Neural cell (in vitro differentiated cells): ENCODE data around the gene MORF4L2. TPM values are rescaled to one million over a fixed set of nuclear protein-coding genes. Genes with fewer than 3 reads are reported as not detected.
A peak's percentile ranks its signal among the peaks of the same experiment; 100 is the strongest.

Experiments used
- H2AFZ ChIP-seq: fragments of 200-600, 300-800 bp; sonication (generic), shearing (Covaris generic); 2 replicates; pipeline ENCODE4 v1.6.0; 2014; ENCODE audit warnings: low read depth, mild to moderate bottlenecking, antibody characterized with exemption, low read length, moderate library complexity
- H3F3A ChIP-seq: fragments of 200-600 bp; shearing (Covaris generic); 2 replicates; pipeline ENCODE4 v1.6.1; 2016; ENCODE audit warnings: mild to moderate bottlenecking, moderate library complexity, mixed read lengths, antibody characterized with exemption, low read length; ENCODE audit not compliant: insufficient read depth, poor library complexity, severe bottlenecking
- H3K27ac ChIP-seq: fragments of 200-600, 300-800 bp; sonication (generic), shearing (Covaris generic); 2 replicates; pipeline ENCODE4 v1.5.1; 2014; ENCODE audit warnings: mild to moderate bottlenecking, low read length, moderate library complexity
- H3K27me3 ChIP-seq: fragments of 300-800, 200-600 bp; sonication (generic), shearing (Covaris generic); 2 replicates; pipeline ENCODE4 v1.6.0; 2014; ENCODE audit warnings: mild to moderate bottlenecking, low read depth, low read length, moderate library complexity; ENCODE audit not compliant: insufficient read depth
- H3K36me3 ChIP-seq: fragments of 300-800, 200-600 bp; sonication (generic), shearing (Covaris generic); 2 replicates; pipeline ENCODE4 v1.5.1; 2014; ENCODE audit warnings: mild to moderate bottlenecking, antibody characterized with exemption, low read length, moderate library complexity; ENCODE audit not compliant: insufficient read depth
- H3K4me2 ChIP-seq: fragments of 300-800, 200-600 bp; sonication (generic), shearing (Covaris generic); 2 replicates; pipeline ENCODE4 v1.6.0; 2014; ENCODE audit warnings: mild to moderate bottlenecking, low read length
- H3K4me3 ChIP-seq: fragments of 300-800, 200-600 bp; sonication (generic), shearing (Covaris generic); 2 replicates; pipeline ENCODE4 v1.5.1; 2014; ENCODE audit warnings: mild to moderate bottlenecking, low read length, moderate library complexity
- H3K79me2 ChIP-seq: fragments of 200-600 bp; shearing (Covaris generic); replicated peaks from 2 replicates; pipeline ENCODE4 v1.6.0; 2014; ENCODE audit warnings: mild to moderate bottlenecking, low read length, moderate library complexity; ENCODE audit not compliant: insufficient read depth
- H3K9ac ChIP-seq: fragments of 300-800, 200-600 bp; sonication (generic), shearing (Covaris generic); 2 replicates; pipeline ENCODE4 v1.6.1; 2016; ENCODE audit warnings: mild to moderate bottlenecking, low read length, mixed read lengths
- H3K9me2 ChIP-seq: fragments of 200-600 bp; shearing (Covaris generic); 2 replicates; pipeline ENCODE4 v1.6.1; 2016; ENCODE audit warnings: mild to moderate bottlenecking, low read length, mixed read lengths; ENCODE audit not compliant: insufficient read depth
- H3K9me3 ChIP-seq: fragments of 200-600, 300-800 bp; sonication (generic), shearing (Covaris generic); 2 replicates; pipeline ENCODE4 v1.6.1; 2016; ENCODE audit warnings: mild to moderate bottlenecking, mixed run types, low read length, moderate library complexity, mixed read lengths
- H4K20me1 ChIP-seq: fragments of 200-600 bp; shearing (Covaris generic); 2 replicates; pipeline ENCODE4 v1.6.1; 2016; ENCODE audit warnings: mild to moderate bottlenecking, mixed run types; ENCODE audit not compliant: insufficient read depth
- EP300 ChIP-seq: fragments of 450-650 bp; conservative IDR thresholded peaks from 2 replicates; pipeline ENCODE4 v1.6.1; 2014; ENCODE audit warnings: antibody characterized with exemption, mild to moderate bottlenecking, moderate library complexity; ENCODE audit not compliant: poor library complexity, severe bottlenecking
- MXI1 ChIP-seq: fragments of 450-650 bp; conservative IDR thresholded peaks from 2 replicates; pipeline ENCODE4 v1.6.1; 2014; ENCODE audit warnings: antibody characterized with exemption, mild to moderate bottlenecking; ENCODE audit not compliant: poor library complexity, severe bottlenecking
- POLR2AphosphoS5 ChIP-seq: IDR thresholded peaks from 2 replicates; pipeline ENCODE4 v1.6.1; 2012
- RAD21 ChIP-seq: fragments of 450-650 bp; conservative IDR thresholded peaks from 2 replicates; pipeline ENCODE4 v1.6.1; 2014; ENCODE audit warnings: antibody characterized with exemption, mild to moderate bottlenecking, moderate library complexity
- SMC3 ChIP-seq: fragments of 450-650 bp; conservative IDR thresholded peaks from 2 replicates; pipeline ENCODE4 v1.6.1; 2014; ENCODE audit warnings: antibody characterized with exemption, mild to moderate bottlenecking, moderate library complexity; ENCODE audit not compliant: poor library complexity
- TAF1 ChIP-seq: IDR thresholded peaks from 2 replicates; pipeline ENCODE4 v1.6.1; 2012; ENCODE audit warnings: low read depth
- polyA plus RNA-seq: library from polyadenylated mRNA; depleted of rRNA; stranded (reverse); fragments of >200 nt; gene quantifications from 2 replicates; pipeline ENCODE4 v1.2.3, GENCODE V29; 2014
- TF ChIP-seq, protein P1 (sequence below): fragments of 450-650 bp; IDR thresholded peaks from 2 replicates; pipeline ENCODE4 v1.5.1; 2014; ENCODE audit warnings: antibody characterized with exemption, mild to moderate bottlenecking, moderate library complexity; ENCODE audit not compliant: poor library complexity, severe bottlenecking
- TF ChIP-seq, protein P2 (sequence below): IDR thresholded peaks from 2 replicates; pipeline ENCODE4 v1.6.1; 2012; ENCODE audit warnings: borderline replicate concordance

Gene MORF4L2
- polyA plus RNA-seq, 1 donor from 2014 or later, result 1,340 TPM

GRCh38 chrX:103716962-103717361 is 30.5 kb upstream of the MORF4L2 start:
- no peak overlapping the region for H2AFZ ChIP-seq
- no peak overlapping the region for H3K4me3 ChIP-seq
- H3K4me2 ChIP-seq, result no peak overlapping the region
- no peaks in the 10 kb centered on the region for H3K27me3 ChIP-seq
- no peaks in the 10 kb centered on the region for H3F3A ChIP-seq
- H4K20me1 ChIP-seq, result no peaks in the 10 kb centered on the region
- no peak for TF ChIP-seq TAF1
- no peak for TF ChIP-seq POLR2AphosphoS5
- no peak for TF ChIP-seq SMC3
- no peaks in the 10 kb centered on the region for H3K9me2 ChIP-seq
- no peaks in the 10 kb centered on the region for H3K79me2 ChIP-seq
- H3K27ac ChIP-seq, result no peak overlapping the region
- no peak overlapping the region for H3K9ac ChIP-seq
- no peaks in the 10 kb centered on the region for H3K9me3 ChIP-seq
- H3K36me3 ChIP-seq, result no peaks in the 10 kb centered on the region

DNA sequence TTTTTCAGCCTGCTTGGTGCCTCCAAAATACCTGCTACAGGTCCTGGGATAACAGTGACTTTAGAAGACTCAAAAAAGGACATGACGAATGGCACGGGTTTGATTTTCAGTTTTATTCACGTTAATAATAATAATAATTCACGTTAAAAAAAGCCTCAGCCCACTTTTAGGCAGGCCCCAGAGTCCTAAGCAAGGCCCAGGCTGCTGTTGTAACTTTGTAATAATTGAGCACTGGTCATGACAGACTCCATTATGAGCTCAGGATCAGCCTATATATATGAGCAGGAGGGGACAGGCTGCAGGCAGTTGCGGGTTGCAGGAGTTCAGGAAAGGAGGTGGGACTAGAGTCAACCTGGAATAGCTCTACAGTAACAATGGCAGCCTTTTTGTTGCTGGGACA is 24.1 kb upstream of the MORF4L2 start, which contains the start of gene TMEM31:
TSS of gene TMEM31 (plus strand) at position 301 of the 400 bp plus-strand sequence. CDS start 1,350 bp downstream, outside the sequence.
- Histone ChIP-seq H3K27me3 (no peaks in the 10 kb centered on the region), H3K9ac (peak within 1 kb of the TSS; percentile 60), H3K27ac (peak within 1 kb of the TSS; percentile 93), H3K9me2 (no peaks in the 10 kb centered on the region), H3K9me3 (no peaks in the 10 kb centered on the region), H3K4me3 (peak within 1 kb of the TSS; percentile 52), H3K79me2 (no peaks in the 10 kb centered on the region), H2AFZ (no peak within 1 kb of the TSS), H3K36me3 (no peaks in the 10 kb centered on the region), H3K4me2 (no peak within 1 kb of the TSS), H3F3A (no peaks in the 10 kb centered on the region), H4K20me1 (no peaks in the 10 kb centered on the region)
- no peak for TF ChIP-seq POLR2AphosphoS5
- TF ChIP-seq, protein P1, sequence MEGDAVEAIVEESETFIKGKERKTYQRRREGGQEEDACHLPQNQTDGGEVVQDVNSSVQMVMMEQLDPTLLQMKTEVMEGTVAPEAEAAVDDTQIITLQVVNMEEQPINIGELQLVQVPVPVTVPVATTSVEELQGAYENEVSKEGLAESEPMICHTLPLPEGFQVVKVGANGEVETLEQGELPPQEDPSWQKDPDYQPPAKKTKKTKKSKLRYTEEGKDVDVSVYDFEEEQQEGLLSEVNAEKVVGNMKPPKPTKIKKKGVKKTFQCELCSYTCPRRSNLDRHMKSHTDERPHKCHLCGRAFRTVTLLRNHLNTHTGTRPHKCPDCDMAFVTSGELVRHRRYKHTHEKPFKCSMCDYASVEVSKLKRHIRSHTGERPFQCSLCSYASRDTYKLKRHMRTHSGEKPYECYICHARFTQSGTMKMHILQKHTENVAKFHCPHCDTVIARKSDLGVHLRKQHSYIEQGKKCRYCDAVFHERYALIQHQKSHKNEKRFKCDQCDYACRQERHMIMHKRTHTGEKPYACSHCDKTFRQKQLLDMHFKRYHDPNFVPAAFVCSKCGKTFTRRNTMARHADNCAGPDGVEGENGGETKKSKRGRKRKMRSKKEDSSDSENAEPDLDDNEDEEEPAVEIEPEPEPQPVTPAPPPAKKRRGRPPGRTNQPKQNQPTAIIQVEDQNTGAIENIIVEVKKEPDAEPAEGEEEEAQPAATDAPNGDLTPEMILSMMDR, result no peak
- TF ChIP-seq MXI1, result no peak
- TF ChIP-seq EP300, result no peak

GRCh38 chrX:103704863-103705262 is 18.4 kb upstream of the MORF4L2 start:
- TF ChIP-seq POLR2AphosphoS5 (no peak), TAF1 (no peak), EP300 (no peak), RAD21 (no peak)
- TF ChIP-seq, protein P2, sequence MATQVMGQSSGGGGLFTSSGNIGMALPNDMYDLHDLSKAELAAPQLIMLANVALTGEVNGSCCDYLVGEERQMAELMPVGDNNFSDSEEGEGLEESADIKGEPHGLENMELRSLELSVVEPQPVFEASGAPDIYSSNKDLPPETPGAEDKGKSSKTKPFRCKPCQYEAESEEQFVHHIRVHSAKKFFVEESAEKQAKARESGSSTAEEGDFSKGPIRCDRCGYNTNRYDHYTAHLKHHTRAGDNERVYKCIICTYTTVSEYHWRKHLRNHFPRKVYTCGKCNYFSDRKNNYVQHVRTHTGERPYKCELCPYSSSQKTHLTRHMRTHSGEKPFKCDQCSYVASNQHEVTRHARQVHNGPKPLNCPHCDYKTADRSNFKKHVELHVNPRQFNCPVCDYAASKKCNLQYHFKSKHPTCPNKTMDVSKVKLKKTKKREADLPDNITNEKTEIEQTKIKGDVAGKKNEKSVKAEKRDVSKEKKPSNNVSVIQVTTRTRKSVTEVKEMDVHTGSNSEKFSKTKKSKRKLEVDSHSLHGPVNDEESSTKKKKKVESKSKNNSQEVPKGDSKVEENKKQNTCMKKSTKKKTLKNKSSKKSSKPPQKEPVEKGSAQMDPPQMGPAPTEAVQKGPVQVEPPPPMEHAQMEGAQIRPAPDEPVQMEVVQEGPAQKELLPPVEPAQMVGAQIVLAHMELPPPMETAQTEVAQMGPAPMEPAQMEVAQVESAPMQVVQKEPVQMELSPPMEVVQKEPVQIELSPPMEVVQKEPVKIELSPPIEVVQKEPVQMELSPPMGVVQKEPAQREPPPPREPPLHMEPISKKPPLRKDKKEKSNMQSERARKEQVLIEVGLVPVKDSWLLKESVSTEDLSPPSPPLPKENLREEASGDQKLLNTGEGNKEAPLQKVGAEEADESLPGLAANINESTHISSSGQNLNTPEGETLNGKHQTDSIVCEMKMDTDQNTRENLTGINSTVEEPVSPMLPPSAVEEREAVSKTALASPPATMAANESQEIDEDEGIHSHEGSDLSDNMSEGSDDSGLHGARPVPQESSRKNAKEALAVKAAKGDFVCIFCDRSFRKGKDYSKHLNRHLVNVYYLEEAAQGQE, result no peak
- TF ChIP-seq, protein P1, result no peak
- no peaks in the 10 kb centered on the region for H3K27me3 ChIP-seq
- no peaks in the 10 kb centered on the region for H3K9me2 ChIP-seq
- H2AFZ ChIP-seq, result no peak overlapping the region
- H3K4me2 ChIP-seq, result no peak overlapping the region
- H3K79me2 ChIP-seq, result no peaks in the 10 kb centered on the region
- H3K36me3 ChIP-seq, result no peaks in the 10 kb centered on the region
- H3K9me3 ChIP-seq, result no peaks in the 10 kb centered on the region
- H3K27ac ChIP-seq, result no peak overlapping the region
- no peak overlapping the region for H3K9ac ChIP-seq
- no peak overlapping the region for H3K4me3 ChIP-seq
- H4K20me1 ChIP-seq, result no peaks in the 10 kb centered on the region
- H3F3A ChIP-seq, result no peaks in the 10 kb centered on the region
